MG63 (cell line): ENCODE measurements around the gene OR10T2. TPM values are rescaled to one million over a fixed set of nuclear protein-coding genes. Genes with fewer than 3 reads are reported as not detected.
"Not testable (repeated sequence)": the region's sequence is repeated elsewhere in the genome, so short reads cannot be mapped to it uniquely, and the experiment has no call there.

Experiments used
- DNase-seq: peaks from one replicate; pipeline ENCODE4 v3.0.0-alpha.2; 2020
- H3K27me3 ChIP-seq: fragments of 250-450 bp; sonication (Bioruptor Pico); 2 replicates; pipeline ENCODE4 v1.5.1; 2020; ENCODE audit warnings: mild to moderate bottlenecking, moderate library complexity
- H3K36me3 ChIP-seq: fragments of 250-450 bp; sonication (Bioruptor Pico); 2 replicates; pipeline ENCODE4 v1.5.1; 2020; ENCODE audit warnings: mild to moderate bottlenecking, moderate library complexity
- H3K4me3 ChIP-seq: fragments of 250-450 bp; sonication (Bioruptor Pico); 2 replicates; pipeline ENCODE4 v1.5.1; 2020; ENCODE audit warnings: mild to moderate bottlenecking, moderate library complexity
- H3K9me3 ChIP-seq: fragments of 250-450 bp; sonication (Bioruptor Pico); 2 replicates; pipeline ENCODE4 v1.5.1; 2020; ENCODE audit warnings: mild to moderate bottlenecking, moderate library complexity
- total RNA-seq: library from RNA; depleted of rRNA; stranded (reverse); fragments of >200 nt; shearing (Covaris generic); gene quantifications from 2 replicates; pipeline ENCODE4 v1.2.3, GENCODE V29; 2014; ENCODE audit warnings: low replicate concordance; rRNA removed

The OR10T2 gene
- total RNA-seq, 1 experiment from 2014 or later, result not detected

DNA sequence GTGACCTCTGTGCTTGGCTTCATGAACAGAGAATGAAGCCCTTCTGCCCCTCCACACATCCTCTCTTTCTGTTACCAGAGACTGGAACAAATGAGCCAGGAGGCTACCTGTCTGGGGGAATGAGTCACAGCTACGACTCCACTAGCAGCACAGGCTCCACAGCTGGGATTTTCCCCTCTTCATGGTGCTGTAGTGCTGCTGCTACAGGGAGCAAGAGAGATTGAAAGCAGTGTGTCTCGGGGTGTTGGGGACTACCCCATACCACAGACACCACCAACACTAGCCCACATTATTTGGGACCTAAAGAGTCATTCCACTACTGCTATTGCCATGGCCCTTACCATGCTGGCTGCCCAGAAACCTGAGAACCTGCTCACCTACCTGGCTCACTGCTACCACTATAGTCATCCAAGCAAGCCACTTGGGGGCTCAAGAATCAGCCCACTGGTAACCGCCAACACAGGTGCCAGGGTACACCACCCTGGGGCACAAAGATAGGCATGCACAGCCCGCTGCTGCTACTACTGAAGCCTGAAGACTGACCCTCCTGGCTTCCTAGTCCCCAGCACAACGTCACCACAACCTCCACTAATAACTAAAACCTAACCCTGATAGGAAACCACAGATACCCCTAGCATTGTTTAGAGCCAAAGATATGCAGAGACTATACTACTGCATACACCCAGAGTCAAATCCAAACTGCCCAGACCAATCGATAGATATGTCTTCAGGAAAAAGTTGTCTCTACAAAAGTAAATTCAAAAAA, 27.9 kb downstream of the OR10T2 start:
- no peak for DNase-seq
- Histone ChIP-seq H3K4me3 (no peak overlapping the region), H3K27me3 (no peaks in the 10 kb centered on the region), H3K9me3 (no peaks in the 10 kb centered on the region; the same call in 1 of the 2 replicates), H3K36me3 (no peaks in the 10 kb centered on the region)

DNA sequence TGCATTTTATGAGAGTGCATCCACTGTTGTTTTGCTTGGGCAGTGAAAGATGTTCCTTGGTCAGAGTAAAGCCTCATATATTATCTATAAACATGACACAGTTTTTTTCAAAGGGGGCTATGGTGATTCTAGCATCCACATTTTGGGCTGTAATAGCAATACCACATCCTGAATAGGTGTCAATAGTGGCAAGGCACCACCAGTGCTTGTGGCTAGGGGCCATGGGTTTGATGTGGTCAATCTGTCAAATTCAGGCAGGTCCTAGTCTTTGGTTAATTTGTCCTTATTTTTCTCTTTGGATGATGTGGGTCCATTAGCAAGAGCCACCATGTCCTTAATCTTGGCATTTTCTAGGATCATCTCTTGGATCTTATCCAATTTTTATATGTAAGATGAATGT, 32.5 kb downstream of the OR10T2 start:
- Histone ChIP-seq H3K4me3 (no peak overlapping the region), H3K36me3 (no peaks in the 10 kb centered on the region), H3K27me3 (no peaks in the 10 kb centered on the region; the same call in 1 of the 2 replicates), H3K9me3 (no peaks in the 10 kb centered on the region)
- DNase-seq, result no peak

- no peaks in the 10 kb centered on the region; the same call in 1 of the 2 replicates for H3K27me3 ChIP-seq
- H3K4me3 ChIP-seq, result no peak overlapping the region
- no peak for DNase-seq
- H3K9me3 ChIP-seq, result no peaks in the 10 kb centered on the region
- H3K36me3 ChIP-seq, result no peaks in the 10 kb centered on the region
Measured at GRCh38 chr1:158362941-158363340, 36.3 kb downstream of the OR10T2 start.

GRCh38 chr1:158362482-158362881, 36.8 kb downstream of the OR10T2 start:
- H3K27me3 ChIP-seq, result no peaks in the 10 kb centered on the region; the same call in 1 of the 2 replicates
- no peak overlapping the region for H3K4me3 ChIP-seq
- DNase-seq, result no peak
- no peaks in the 10 kb centered on the region for H3K9me3 ChIP-seq
- H3K36me3 ChIP-seq, result no peaks in the 10 kb centered on the region

GRCh38 chr1:158357441-158357840, 41.8 kb downstream of the OR10T2 start:
- no peaks in the 10 kb centered on the region for H3K27me3 ChIP-seq
- no peak for DNase-seq
- H3K9me3 ChIP-seq, result no peaks in the 10 kb centered on the region
- no peak overlapping the region for H3K4me3 ChIP-seq
- H3K36me3 ChIP-seq, result no peaks in the 10 kb centered on the region

GRCh38 chr1:158356616-158357015, 42.6 kb downstream of the OR10T2 start:
- no peaks in the 10 kb centered on the region for H3K27me3 ChIP-seq
- H3K36me3 ChIP-seq, result no peaks in the 10 kb centered on the region
- no peaks in the 10 kb centered on the region for H3K9me3 ChIP-seq
- no peak overlapping the region for H3K4me3 ChIP-seq
- no peak for DNase-seq

DNA sequence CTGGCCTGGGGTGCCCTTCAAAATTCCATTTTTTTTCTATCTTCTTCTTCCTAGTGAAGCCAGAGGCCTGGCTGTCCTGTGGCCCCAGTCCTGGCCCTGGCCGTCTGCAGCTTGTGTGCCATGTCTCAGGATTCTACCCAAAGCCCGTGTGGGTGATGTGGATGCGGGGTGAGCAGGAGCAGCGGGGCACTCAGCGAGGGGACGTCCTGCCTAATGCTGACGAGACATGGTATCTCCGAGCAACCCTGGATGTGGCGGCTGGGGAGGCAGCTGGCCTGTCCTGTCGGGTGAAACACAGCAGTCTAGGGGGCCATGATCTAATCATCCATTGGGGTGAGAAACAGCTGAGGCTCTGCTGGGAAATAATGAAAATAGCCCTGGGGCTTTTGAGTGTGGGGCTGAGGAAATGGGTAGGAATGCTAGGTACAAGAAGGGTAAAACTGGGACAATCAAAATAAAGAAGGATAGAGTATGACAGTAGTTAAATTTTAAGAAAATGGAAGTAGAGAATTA, 43.4 kb downstream of the OR10T2 start:
- Histone ChIP-seq H3K9me3 (no peaks in the 10 kb centered on the region), H3K4me3 (no peak overlapping the region), H3K36me3 (no peaks in the 10 kb centered on the region), H3K27me3 (no peaks in the 10 kb centered on the region)
- DNase-seq, result no peak

GRCh38 chr1:158354255-158354654, 45.0 kb downstream of the OR10T2 start:
- Histone ChIP-seq H3K4me3 (no peak overlapping the region), H3K36me3 (no peaks in the 10 kb centered on the region), H3K9me3 (no peaks in the 10 kb centered on the region), H3K27me3 (no peaks in the 10 kb centered on the region)
- no peak for DNase-seq

DNA sequence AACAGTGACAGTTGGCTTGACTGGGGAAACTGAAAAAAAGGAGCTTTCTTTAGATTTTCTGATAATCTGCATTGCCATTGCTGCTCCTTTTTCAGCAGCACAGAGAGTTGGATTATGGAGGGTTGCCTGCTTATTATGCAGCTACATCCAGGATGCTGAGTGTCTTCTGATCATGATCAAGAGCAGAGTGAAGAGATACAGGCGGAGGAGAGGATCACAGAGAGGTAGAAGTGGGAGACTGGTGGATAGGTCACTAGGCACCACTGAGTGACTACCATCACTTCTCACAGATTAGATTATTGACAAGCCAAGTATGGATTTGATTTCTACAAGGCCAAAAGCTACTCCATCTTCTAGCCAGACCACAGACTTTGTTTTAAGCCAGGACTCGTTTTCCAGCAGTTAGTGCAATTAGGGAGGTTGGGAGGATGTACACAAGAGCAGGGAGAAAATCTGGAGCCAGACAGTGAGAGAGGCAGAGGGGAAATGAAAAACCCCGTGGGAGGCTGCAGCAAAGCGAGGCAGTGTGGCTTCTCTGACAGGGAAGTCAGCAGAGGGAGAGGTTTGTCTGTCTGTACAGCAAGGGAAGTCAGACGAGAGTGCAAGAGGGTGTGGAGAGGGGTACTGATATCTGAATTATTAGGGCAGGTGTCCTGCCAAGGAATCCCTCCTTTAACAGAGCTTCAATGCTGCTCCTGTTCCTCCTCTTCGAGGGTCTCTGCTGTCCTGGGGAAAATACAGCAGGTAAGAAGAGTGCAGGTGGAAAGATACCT, 45.8 kb downstream of the OR10T2 start, which contains the start of gene CD1E:
Gene CD1E, plus strand, starts transcription at position 592 of the 773 bp plus-strand sequence. Its CDS starts 95 bp downstream, at position 687.
- no peaks in the 10 kb centered on the region for H3K9me3 ChIP-seq
- no peaks in the 10 kb centered on the region for H3K36me3 ChIP-seq
- no peaks in the 10 kb centered on the region for H3K27me3 ChIP-seq
- H3K4me3 ChIP-seq, result no peak within 1 kb of the TSS
- no peak for DNase-seq

DNA sequence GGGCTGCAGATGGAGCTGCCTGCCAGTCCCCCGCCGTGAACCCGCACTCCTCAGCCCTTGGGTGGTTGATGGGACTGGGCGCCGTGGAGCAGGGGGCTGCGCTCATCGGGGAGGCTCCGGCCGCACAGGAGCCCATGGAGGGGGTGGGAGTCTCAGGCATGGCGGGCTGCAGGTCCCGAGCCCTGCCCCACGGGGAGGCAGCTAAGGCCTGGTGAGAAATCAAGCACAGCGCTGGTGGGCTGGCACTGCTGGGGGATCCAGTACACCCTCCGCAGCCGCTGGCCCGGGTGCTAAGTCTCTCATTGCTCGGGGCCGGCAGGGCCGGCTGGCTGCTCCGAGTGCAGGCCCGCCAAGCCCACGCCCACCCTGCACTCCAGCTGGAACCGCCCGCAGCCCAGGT, 50.3 kb downstream of the OR10T2 start:
- not testable (repeated sequence) for H3K4me3 ChIP-seq, DNase-seq, H3K36me3 ChIP-seq, H3K27me3 ChIP-seq, H3K9me3 ChIP-seq

Other genes starting within 250 kb of the OR10T2 start
- not detected in 2 replicates for gene CD1D, start 218.6 kb downstream of the OR10T2 start, total RNA-seq
- gene CD1A, start 145.0 kb downstream of the OR10T2 start, total RNA-seq, result not detected in 2 replicates
- not detected in 2 replicates for gene CD1C, start 109.5 kb downstream of the OR10T2 start, total RNA-seq
- not detected in 2 replicates for gene CD1B, start 67.9 kb downstream of the OR10T2 start, total RNA-seq
- not detected in 2 replicates for gene CD1E, start 45.6 kb downstream of the OR10T2 start, total RNA-seq
- not detected in 2 replicates for gene OR10K2, start 26.8 kb upstream of the OR10T2 start, total RNA-seq
- gene OR10K1, start 62.4 kb upstream of the OR10T2 start, total RNA-seq, result not detected in 2 replicates
- not detected in 2 replicates for gene OR10R2, start 72.8 kb upstream of the OR10T2 start, total RNA-seq
- not detected in 2 replicates for gene OR6Y1, start 154.9 kb upstream of the OR10T2 start, total RNA-seq
- not detected in 2 replicates for gene OR6P1, start 171.1 kb upstream of the OR10T2 start, total RNA-seq
- gene OR10X1, start 180.4 kb upstream of the OR10T2 start, total RNA-seq, result not detected in 2 replicates
- not detected in 2 replicates for gene OR10Z1, start 205.8 kb upstream of the OR10T2 start, total RNA-seq